Type B pancreatic cell (in vitro differentiated cells): ENCODE results near the gene NRP1. TPM values are rescaled to one million over a fixed set of nuclear protein-coding genes. Genes with fewer than 3 reads are reported as not detected.

Experiments
- DNase-seq: peaks from one replicate; pipeline ENCODE4 v3.0.0; 2021; ENCODE audit warnings: mixed read lengths; ENCODE audit not compliant: unreplicated experiment; ENCODE audit errors: extremely low spot score
- H3K27ac Mint-ChIP-seq: 2 replicates; pipeline ENCODE4 v1.8.0; 2021; ENCODE audit warnings: mild to moderate bottlenecking, mixed read lengths
- H3K27me3 Mint-ChIP-seq: 2 replicates; pipeline ENCODE4 v1.8.0; 2021; ENCODE audit warnings: mixed read lengths
- H3K36me3 Mint-ChIP-seq: 2 replicates; pipeline ENCODE4 v1.8.0; 2021; ENCODE audit warnings: mixed read lengths
- H3K4me1 Mint-ChIP-seq: one replicate; pipeline ENCODE4 v1.8.0; 2021; ENCODE audit warnings: mixed read lengths; ENCODE audit not compliant: unreplicated experiment
- H3K4me3 Mint-ChIP-seq: 2 replicates; pipeline ENCODE4 v1.8.0; 2021; ENCODE audit warnings: mild to moderate bottlenecking, mixed read lengths
- H3K9me3 Mint-ChIP-seq: 2 replicates; pipeline ENCODE4 v1.8.0; 2021; ENCODE audit warnings: mixed read lengths
- total RNA-seq: library from RNA; stranded (reverse); gene quantifications from 2 replicates; pipeline ENCODE4 v1.2.1, GENCODE V29; 2021; ENCODE audit warnings: low replicate concordance
- TF ChIP-seq, protein P1 (sequence below): fragments of 200-600 bp; sonication (generic); conservative IDR thresholded peaks from 2 replicates; pipeline ENCODE4 v1.5.0; 2021; ENCODE audit warnings: antibody characterized with exemption, mild to moderate bottlenecking

The NRP1 gene
- total RNA-seq, 1 donor from 2014 or later, result 70.7 TPM

DNA sequence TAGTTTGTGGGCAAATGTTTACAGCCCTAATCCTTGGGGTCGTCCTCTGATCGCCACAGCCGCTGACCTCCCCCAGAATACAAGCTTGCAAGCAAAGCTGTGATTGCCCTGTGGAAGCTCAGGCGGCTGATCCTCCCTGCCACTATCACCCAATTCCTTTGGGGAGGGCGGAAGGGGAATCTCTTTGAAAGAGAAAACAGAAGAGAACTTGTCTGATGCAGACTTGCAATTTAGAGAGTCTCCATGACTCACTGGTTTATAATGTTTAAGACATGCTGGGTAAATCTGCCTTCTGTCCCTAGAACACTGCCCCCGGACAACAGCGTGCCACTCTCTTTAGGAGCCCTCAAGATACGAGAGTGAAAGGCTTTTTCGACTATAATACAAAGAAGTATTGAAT lies 75.5 kb downstream of the NRP1 start:
- TF ChIP-seq, protein P1, sequence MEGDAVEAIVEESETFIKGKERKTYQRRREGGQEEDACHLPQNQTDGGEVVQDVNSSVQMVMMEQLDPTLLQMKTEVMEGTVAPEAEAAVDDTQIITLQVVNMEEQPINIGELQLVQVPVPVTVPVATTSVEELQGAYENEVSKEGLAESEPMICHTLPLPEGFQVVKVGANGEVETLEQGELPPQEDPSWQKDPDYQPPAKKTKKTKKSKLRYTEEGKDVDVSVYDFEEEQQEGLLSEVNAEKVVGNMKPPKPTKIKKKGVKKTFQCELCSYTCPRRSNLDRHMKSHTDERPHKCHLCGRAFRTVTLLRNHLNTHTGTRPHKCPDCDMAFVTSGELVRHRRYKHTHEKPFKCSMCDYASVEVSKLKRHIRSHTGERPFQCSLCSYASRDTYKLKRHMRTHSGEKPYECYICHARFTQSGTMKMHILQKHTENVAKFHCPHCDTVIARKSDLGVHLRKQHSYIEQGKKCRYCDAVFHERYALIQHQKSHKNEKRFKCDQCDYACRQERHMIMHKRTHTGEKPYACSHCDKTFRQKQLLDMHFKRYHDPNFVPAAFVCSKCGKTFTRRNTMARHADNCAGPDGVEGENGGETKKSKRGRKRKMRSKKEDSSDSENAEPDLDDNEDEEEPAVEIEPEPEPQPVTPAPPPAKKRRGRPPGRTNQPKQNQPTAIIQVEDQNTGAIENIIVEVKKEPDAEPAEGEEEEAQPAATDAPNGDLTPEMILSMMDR, result no peak
- H3K36me3 Mint-ChIP-seq, result peaks cover 39% of the 10 kb centered on the region
- no peak for DNase-seq
- H3K4me1 Mint-ChIP-seq, result peaks cover 16% of the 10 kb centered on the region
- no peaks in the 10 kb centered on the region for H3K27me3 Mint-ChIP-seq
- H3K27ac Mint-ChIP-seq, result peak overlapping the region; percentile 52
- H3K9me3 Mint-ChIP-seq, result peaks cover 5% of the 10 kb centered on the region
- H3K4me3 Mint-ChIP-seq, result peak overlapping the region; percentile 48

- TF ChIP-seq, protein P1, result no peak
- Mint-ChIP-seq H3K4me3 (no peak overlapping the region), H3K27me3 (no peaks in the 10 kb centered on the region), H3K27ac (no peak overlapping the region), H3K9me3 (peaks cover 5% of the 10 kb centered on the region), H3K4me1 (peaks cover 18% of the 10 kb centered on the region), H3K36me3 (peaks cover 47% of the 10 kb centered on the region)
- no peak for DNase-seq
Measured at GRCh38 chr10:33257439-33258080, 76.9 kb downstream of the NRP1 start.

GRCh38 chr10:33256458-33256857 lies 78.0 kb downstream of the NRP1 start:
- H3K9me3 Mint-ChIP-seq, result peaks cover 5% of the 10 kb centered on the region

GRCh38 chr10:33254556-33255160 lies 79.8 kb downstream of the NRP1 start:
- Mint-ChIP-seq H3K4me3 (no peak overlapping the region), H3K36me3 (peaks cover 61% of the 10 kb centered on the region), H3K27ac (no peak overlapping the region), H3K4me1 (peaks cover 20% of the 10 kb centered on the region), H3K9me3 (peaks cover 5% of the 10 kb centered on the region), H3K27me3 (no peaks in the 10 kb centered on the region)
- TF ChIP-seq, protein P1, result no peak
- DNase-seq, result no peak

More at GRCh38 chr10:33256458-33256857, 78.0 kb downstream of the NRP1 start:
- Mint-ChIP-seq H3K4me1 (peaks cover 20% of the 10 kb centered on the region), H3K27me3 (no peaks in the 10 kb centered on the region), H3K27ac (no peak overlapping the region), H3K36me3 (peaks cover 53% of the 10 kb centered on the region), H3K4me3 (no peak overlapping the region)
- TF ChIP-seq, protein P1, result no peak
- DNase-seq, result no peak

DNA sequence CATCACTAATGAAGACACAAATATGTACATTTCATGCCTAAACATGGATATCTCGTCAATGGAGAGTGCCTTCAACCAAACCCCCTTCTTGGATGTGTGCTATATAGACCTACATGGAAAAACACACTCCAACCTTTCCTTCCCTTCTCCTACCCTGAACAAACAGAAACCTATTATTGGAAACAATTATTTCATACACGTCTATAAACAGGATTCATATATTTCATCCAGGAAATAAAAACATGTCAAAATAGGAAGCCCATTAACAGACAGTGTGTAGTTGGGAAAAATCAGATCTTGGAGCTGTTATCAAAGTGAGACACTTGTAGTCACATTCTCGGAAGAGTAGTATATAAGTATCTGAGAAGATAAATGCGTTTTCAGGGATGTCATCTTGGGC lies 81.1 kb downstream of the NRP1 start:
- Mint-ChIP-seq H3K4me1 (peaks cover 14% of the 10 kb centered on the region), H3K27me3 (no peaks in the 10 kb centered on the region), H3K27ac (peak overlapping the region; percentile 22), H3K9me3 (no peaks in the 10 kb centered on the region), H3K36me3 (peaks cover 68% of the 10 kb centered on the region), H3K4me3 (no peak overlapping the region)
- TF ChIP-seq, protein P1, result no peak
- DNase-seq, result no peak
